Stimulated activated CD4-positive, alpha-beta T cell treated with anti-CD3 and anti-CD28 coated beads, Interleukin-12 subunit alpha, Interleukin-12 subunit beta, amount 100 ng/mL, for 4 hours (primary cell): ENCODE data around the gene PROX1.

Experiments used
- DNase-seq: peaks from one replicate; pipeline ENCODE4 v3.0.0-alpha.2; 2020

The PROX1 gene

DNA sequence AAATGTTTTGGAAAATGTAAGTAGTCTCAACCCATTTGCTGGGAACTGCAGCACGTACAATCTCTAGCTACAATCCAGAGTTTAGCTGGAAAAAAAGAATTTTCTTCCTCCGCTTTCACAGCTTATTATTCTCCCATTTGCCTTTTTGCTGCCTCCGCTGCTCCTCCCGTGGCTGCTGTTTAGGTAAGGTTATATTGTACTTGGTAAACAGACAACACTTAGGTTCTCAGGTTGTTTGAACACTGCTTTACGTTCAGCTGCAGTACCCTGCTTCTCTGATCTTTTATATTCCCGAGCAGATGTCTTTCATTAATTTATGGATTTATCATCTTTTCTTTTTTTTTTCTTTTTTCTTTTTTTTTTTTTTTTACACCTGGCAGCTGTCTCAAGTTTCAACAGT lies 14.3 kb downstream of the PROX1 start:
- no peak for DNase-seq

GRCh38 chr1:214002472-214002871 lies 14.7 kb downstream of the PROX1 start:
- no peak for DNase-seq

DNA sequence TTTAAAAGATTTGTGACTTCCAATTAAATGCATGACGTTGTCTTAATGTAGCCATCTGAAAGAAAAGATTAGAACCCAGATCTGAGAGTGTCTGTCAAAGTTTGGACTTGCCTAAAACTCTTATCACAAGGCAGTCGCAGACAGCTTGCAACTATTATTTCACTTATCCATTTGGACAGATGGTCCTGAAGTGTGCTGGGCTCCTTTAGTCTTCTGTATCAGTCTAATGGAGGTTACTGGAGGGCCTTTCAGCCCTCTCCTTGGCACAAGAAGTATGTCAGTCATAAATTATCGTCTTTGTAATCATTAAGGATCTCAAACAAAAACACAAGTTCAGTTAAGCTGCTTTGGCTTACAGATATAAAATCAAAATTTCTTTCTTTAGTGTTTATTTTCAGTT lies 15.5 kb downstream of the PROX1 start:
- DNase-seq = no peak

DNA sequence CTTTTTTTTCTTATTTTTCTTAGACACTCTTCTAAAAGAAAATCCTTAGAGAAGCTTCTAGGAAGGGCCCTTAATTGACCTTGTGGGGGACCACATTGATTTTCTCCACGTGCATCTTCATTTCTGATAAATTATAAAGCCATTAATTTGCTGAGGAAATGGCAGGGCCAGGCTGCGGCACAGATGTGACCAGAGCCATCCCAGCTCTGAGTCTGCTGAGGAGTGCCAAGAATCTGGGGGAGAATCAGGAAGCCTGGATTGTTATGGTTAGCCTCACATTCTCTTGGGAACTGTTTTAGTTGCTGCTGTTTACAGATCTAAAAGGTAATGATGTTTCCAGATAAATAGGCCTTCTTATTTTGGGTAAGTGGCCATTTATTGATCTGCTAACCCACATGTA lies 16.2 kb downstream of the PROX1 start:
- DNase-seq = no peak

GRCh38 chr1:214004795-214005194 lies 17.0 kb downstream of the PROX1 start:
- no peak for DNase-seq

GRCh38 chr1:214005708-214006107 lies 17.9 kb downstream of the PROX1 start:
- DNase-seq = no peak

DNA sequence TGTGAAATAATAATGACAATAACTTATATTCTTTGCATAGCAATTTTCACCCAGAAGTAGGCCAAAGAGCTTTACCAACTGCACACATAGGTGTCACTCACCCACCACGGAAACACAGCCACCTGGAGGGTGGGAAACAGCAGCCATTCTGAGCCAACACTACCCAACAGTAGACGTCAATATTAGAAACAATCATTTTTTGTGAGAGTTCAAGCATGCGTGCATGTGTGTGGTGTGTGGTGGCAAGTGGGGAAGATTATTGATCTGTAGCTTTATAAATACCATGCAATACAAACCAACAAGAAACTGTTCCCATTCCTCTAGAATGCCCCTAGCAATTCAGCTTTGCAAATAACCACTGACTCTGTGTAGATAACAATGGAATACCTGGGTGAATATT lies 19.1 kb downstream of the PROX1 start:
- no peak for DNase-seq

- no peak for DNase-seq
Observed at GRCh38 chr1:214008347-214008746, 20.6 kb downstream of the PROX1 start.

DNA sequence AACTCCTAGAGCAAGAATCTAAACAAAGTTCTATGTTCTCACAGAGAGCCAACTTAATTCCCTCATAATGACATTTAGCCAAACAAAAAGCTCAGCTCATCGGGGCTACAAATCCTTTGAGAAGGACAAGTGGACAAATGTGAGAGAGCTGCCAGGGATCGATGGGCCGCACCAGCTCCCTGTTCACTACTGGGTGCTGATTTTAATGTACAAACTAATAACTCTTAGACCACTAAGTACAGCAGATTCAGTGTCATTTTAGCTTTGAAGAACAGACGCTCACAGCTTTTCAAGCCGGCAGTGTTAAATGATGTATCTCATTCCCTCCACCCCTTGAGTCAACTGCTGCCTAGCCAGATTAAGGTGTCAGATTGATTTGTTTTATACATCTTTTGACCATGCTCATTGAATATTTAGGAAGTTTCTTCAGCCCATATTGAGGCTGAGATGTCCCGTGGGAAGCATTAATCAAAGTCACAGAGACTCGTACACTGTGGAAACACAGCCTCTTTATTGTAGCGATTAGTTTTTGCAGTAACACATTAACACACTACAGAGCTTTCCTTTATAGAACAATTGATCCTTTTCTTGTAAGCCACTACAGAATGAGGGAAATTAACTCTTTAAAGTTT lies 21.1 kb downstream of the PROX1 start:
- no peak for DNase-seq

DNA sequence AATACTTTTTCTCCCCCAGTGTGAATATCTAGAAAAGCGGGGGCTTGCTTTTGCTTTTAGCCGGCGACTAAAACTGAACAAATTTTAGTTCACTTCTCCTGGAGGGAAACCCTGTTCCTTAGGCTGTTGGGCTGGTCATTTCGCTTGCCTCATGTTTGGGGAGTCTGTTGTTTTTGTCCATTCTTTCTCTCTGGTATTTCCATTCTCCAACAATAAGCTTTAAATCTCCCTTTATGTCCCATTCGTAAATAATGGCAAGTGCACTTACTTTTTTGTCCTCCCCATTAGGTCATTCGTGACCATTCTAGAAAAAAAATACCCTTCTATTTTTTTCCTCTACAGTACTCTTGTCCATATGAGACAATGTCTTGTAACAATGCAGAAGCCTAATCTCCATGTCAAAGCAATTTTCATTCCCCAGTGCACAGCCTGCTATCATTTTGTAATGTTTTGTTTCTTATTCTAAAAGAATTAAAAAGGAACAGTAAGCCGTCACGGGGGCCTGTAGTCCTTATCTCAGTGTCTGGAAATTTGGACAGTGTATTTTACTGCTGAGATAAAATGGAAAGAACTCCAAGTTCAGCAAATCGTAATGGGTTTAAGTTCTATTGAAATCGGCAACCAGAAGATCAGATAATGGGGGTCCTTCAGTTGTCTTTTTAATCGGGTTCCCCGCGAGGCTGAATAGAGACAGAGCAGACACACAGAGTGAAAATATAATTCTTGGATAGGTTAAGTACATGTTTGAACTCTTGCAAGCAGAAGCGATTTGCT lies 21.8 kb downstream of the PROX1 start:
- no peak for DNase-seq

DNA sequence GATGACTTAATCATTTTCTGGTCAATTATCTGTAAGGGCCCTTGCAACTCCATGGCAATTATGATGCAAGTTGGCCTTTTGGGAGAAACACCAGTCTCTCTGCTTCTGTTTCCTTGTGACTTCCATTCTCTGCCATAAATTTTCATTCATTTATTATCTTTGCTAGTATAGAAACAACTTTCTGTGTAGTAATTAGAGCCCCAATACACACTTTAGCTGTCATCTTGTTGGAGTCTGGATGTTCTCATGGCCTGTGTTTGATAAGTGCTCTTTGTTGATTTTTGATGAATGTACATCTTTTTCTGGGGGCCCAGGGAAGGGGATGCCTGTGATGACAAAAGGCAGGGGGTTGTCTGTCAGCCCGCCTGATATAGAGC lies 22.4 kb downstream of the PROX1 start:
- no peak for DNase-seq

DNA sequence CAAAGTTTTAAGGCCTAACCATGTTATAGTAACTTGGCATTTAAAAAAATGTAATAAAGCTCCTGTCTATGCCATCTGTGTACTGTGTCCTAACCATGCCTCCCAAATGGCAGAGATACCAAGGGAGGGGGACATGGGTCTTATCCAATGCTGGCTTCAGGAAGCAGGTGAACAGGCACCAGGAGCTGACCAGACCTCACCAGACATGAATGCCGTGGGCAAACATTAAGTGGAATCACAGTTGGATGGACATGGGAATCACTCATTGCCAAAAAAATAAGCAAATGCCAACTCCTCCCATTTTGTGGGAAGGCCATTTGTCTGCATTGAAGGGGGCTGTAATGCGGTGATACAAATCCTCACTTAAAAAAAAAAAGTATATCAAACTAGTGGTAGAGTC lies 22.9 kb downstream of the PROX1 start:
- no peak for DNase-seq

DNA sequence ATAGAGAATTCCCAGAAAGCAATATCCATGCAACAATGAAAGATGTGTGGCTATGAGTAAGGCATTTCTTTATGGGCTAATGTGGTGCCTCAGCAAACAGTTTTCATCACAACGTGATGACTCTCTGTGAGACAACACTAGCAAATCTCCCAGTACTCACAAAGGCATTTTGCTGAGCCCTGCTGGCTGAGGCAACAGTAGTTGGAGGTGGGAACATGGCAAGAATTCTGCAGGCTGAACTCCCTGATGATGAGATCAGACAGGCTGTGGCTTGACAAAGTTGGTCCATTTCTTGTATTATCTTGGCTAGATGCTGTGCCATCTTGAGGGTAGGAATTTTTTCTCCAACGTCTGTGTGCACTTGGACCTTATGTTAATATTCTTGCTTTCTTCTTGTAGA lies 24.6 kb downstream of the PROX1 start:
- DNase-seq = no peak

DNA sequence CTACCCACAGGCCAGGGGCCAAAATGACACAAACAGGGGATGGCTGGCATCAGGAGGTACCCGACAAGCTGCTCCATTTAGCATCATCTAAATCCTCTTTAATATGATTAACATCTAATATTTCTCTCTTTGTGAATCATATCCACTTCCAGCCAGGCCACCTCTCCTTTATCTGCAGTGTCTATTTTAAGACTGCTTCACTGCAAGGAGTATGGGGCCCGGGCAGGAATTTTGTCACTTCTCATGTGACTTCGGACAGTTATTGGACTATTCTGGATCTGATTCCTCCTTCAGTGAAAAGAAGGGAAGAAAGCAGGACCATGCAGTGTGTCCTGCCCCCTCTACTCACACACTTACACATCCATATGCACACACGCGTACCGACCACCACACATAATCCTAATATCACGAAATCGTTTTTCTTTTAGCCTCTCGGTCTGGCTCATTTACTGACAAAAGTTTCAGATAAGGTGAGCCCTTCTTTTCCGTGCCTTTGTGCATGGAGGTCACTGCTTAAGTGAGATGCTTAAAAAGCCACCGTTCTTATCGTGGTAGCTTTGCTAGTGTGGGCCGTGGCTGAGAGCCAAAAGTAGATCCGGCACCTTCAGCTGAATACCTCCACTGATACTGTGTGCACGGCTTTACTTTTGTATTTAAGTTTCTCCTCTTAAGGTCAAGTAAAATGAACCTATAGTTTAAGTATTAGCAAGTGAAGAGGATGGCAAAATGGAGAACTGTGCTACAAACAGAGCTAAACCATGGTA lies 26.0 kb downstream of the PROX1 start:
- no peak for DNase-seq

DNA sequence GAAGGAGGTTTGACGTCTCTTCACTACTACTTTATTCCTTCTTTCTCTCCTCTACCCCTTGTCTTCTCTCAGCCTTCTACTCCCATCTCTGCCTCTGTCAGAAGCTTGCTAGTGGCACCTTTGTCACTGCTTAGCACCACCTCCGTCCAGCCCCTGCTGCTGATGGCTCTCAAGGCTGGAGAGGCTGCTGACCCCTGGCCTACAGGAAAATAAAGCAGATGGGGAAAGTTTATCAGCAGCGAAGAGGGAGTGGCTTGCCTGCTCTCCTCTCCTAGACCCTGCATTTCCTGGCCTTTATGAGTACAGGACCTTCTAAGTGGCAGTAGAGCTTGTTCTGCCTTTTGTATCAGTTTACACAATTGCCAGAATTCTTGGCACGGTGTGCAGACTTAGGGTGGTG lies 27.0 kb downstream of the PROX1 start:
- no peak for DNase-seq

GRCh38 chr1:214017191-214017982 lies 29.6 kb downstream of the PROX1 start:
- DNase-seq = no peak

GRCh38 chr1:214018386-214019268 lies 30.9 kb downstream of the PROX1 start:
- no peak for DNase-seq

GRCh38 chr1:214019499-214019898 lies 31.7 kb downstream of the PROX1 start:
- DNase-seq = no peak

DNA sequence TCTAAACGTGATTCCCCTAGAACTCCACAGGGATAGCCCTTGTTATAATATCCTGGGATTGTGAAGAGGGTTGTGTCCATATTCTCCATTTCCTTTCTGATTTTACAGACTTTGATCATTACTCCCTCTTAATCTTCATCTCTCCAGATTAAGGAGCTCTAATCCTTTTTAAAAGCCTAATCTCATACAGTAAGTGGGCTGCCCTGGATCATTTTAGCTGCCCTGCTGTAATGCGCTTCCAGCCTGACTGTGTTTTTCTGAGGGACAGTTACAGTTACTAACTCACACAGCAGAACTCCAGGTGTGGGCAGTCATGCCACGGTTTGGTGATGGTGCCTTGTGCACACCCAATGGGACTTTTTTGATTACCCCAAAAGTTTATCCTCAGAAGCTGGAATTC lies 33.5 kb downstream of the PROX1 start:
- no peak for DNase-seq

DNA sequence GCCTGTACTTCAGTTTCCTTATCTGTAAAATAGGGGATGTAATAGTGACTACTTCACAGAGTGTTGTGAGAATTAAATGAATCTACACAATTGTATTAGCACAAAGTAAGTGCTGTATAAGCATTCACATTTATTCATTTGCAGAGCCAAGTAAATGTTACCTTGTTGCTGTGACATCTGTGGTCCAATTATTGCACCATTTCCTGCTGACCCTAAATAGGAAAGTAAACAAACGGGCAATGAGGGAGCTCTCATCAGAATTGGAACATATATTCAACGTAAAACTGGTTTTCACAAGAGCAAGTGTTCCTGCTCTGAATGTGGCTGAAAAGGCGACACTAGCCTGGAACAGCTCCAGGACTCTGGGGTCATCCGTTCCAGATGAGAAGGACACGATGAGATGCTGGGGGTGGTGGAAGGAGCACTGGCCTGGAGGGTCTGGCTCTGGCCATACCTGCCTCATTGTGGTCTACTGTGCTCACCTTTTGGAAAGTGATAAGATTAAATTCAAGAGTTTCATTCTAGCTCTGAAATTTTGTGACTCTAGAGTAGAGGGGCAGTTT lies 34.5 kb downstream of the PROX1 start:
- DNase-seq = no peak

GRCh38 chr1:214022810-214023425 lies 35.1 kb downstream of the PROX1 start:
- DNase-seq = no peak
